Measurements from ENCODE around the gene BABAM2. TPM values are rescaled to one million over a fixed set of nuclear protein-coding genes. Genes with fewer than 3 reads are reported as not detected.

Gene BABAM2
- total and polyA plus RNA-seq, 2 of the 4 experiments (the other 2 are of a cell fraction) = 20.9 to 23.1 TPM

GRCh38 chr2:28320371-28320770 is 429.8 kb downstream of the BABAM2 start:
- H2BK20ac ChIP-seq (ENCODE audit: low read depth, low read length) = no peak overlapping the region

More at GRCh38 chr2:28320371-28320770, 429.8 kb downstream of the BABAM2 start:
- ChIA-PET POLR2A (ENCODE audit: unreplicated experiment) (no interaction called here), CTCF (no interaction called here)
- Histone ChIP-seq H4K8ac (ENCODE audit: low read depth in 2 of 2, low read length in 2 of 2) (no peak overlapping the region), H3K18ac (ENCODE audit: low read depth, low read length) (no peak overlapping the region), H2AK9ac (replicated peaks; ENCODE audit: low read depth, low read length, poor library complexity) (no peak overlapping the region), H3K14ac (replicated peaks; ENCODE audit: low read depth, low read length) (0 out of 2 replicates have a peak overlapping the region, but pooled peaks have one; percentile 17), H3K36me3 (ENCODE audit: control insufficient read depth, insufficient read depth, low read length) (no peaks in the 10 kb centered on the region), H3K4me3 (ENCODE audit: insufficient read depth, low read depth, low read length) (no peak overlapping the region), H3K4ac (ENCODE audit: low read depth, low read length) (no peak overlapping the region), H2BK120ac (ENCODE audit: low read depth, low read length) (no peak overlapping the region), H4K91ac (ENCODE audit: insufficient read depth, low read depth, low read length) (no peak overlapping the region), H3K79me1 (ENCODE audit: low read depth in 1 of 2, low read length in 2 of 2) (no peaks in the 10 kb centered on the region), H2BK5ac (ENCODE audit: low read depth, low read length, poor library complexity, severe bottlenecking) (no peak overlapping the region), H3K9me1 (ENCODE audit: insufficient read depth, low read length) (peaks cover 2% of the 10 kb centered on the region), H3K4me2 (ENCODE audit: low read depth, low read length) (no peak overlapping the region), H3K23ac (ENCODE audit: low read depth, low read length) (no peak overlapping the region), H3K27me3 (ENCODE audit: control insufficient read depth, insufficient read depth, low read length) (no peaks in the 10 kb centered on the region), H4K5ac (ENCODE audit: low read depth, low read length) (no peak overlapping the region), H3K9ac (ENCODE audit: low read depth, low read length) (no peak overlapping the region), H4K20me1 (ENCODE audit: insufficient read depth, low read length) (no peaks in the 10 kb centered on the region), H2AK5ac (ENCODE audit: low read depth, low read length) (peak overlapping the region; percentile 31; the same call in 1 of the 2 replicates), H3K9me3 (ENCODE audit: control insufficient read depth, insufficient read depth, low read length) (no peaks in the 10 kb centered on the region), H3K27ac (ENCODE audit: insufficient read depth, low read length) (no peak overlapping the region), H3K56ac (ENCODE audit: extremely low read depth, insufficient read depth, low read length) (no peak overlapping the region), H3K4me1 (ENCODE audit: control insufficient read depth, insufficient read depth, low read length) (peaks cover 10% of the 10 kb centered on the region), H2AFZ (replicated peaks; ENCODE audit: low read length, poor library complexity) (no peak overlapping the region), H2BK15ac (ENCODE audit: low read depth, low read length) (no peak overlapping the region)
- no TSS peak for BruUV-seq (replicated peaks)
- intact Hi-C loops (cut with micrococcal nuclease) = no loop called here
- ATAC-seq (ENCODE audit: low read depth) (no peak), DNase-seq (no peak)
- TF ChIP-seq MAFK (IDR thresholded peaks at IDR 0.05; ENCODE audit: low read depth, low read length) = no peak
- no peak for TF ChIP-seq POLR2A (IDR thresholded peaks at IDR 0.05; ENCODE audit: low read depth, low read length)
- no peak for TF ChIP-seq MXI1 (IDR thresholded peaks at IDR 0.05; ENCODE audit: borderline replicate concordance, low read depth, low read length)
- TF ChIP-seq RFX5 (IDR thresholded peaks at IDR 0.05; ENCODE audit: low read depth, low read length) = no peak
- TF ChIP-seq BHLHE40 (IDR thresholded peaks at IDR 0.05; ENCODE audit: low read depth, low read length) = no peak
- TF ChIP-seq MAZ (IDR thresholded peaks at IDR 0.05; ENCODE audit: borderline replicate concordance, low read depth, low read length) = no peak
- no peak for TF ChIP-seq NFE2L2 (IDR thresholded peaks at IDR 0.05; ENCODE audit: low read depth, low read length)
- TF ChIP-seq RAD21 (IDR thresholded peaks at IDR 0.05; ENCODE audit: low read length) = no peak
- no peak for TF ChIP-seq RCOR1 (IDR thresholded peaks at IDR 0.05; ENCODE audit: insufficient replicate concordance, low read length)
- TF ChIP-seq ELK1 (IDR thresholded peaks at IDR 0.05; ENCODE audit: borderline replicate concordance, low read depth, low read length) = no peak
- no peak for TF ChIP-seq CHD1 (IDR thresholded peaks at IDR 0.05; ENCODE audit: low read depth, low read length)
- TF ChIP-seq USF2 (IDR thresholded peaks at IDR 0.05; ENCODE audit: low read depth, low read length) = no peak
- TF ChIP-seq CTCF (conservative IDR thresholded peaks at IDR 0.05; ENCODE audit: low read depth, low read length) = no peak
- no peak for TF ChIP-seq SMC3 (IDR thresholded peaks at IDR 0.05; ENCODE audit: low read depth, low read length)
- no peak for TF ChIP-seq FOS (IDR thresholded peaks at IDR 0.05; ENCODE audit: low read depth, low read length)
- TF ChIP-seq CEBPB (IDR thresholded peaks at IDR 0.05; ENCODE audit: low read depth, low read length) = no peak
- in situ Hi-C loops (cut with MboI; ENCODE audit: low sequenced_read_pairs) = no loop called here
- dilution Hi-C loops (cut with HindIII; ENCODE audit: low sequenced_read_pairs, unreplicated experiment) = no loop called here
- WGBS, 2 experiments (ENCODE audit: extremely low coverage in 2 of 2, insufficient read length in 1 of 2) = 96% methylated on average over 5 of the region's 7 CpGs; no CpG with 5 or more reads in 1 of the 2 experiments
